Parathyroid adenoma (tissue), 2 donors: ENCODE results near the gene FRMD8.

Source experiments
- H2AFZ ChIP-seq: fragments of 300-600 bp; sonication (generic); one replicate; pipeline ENCODE4 v1.7.0; 2017; ENCODE audit warnings: antibody characterized with exemption, mild to moderate bottlenecking
- H3K27ac ChIP-seq: fragments of 300-600 bp; sonication (generic); one replicate; pipeline ENCODE4 v1.7.0; 2017
- H3K27me3 ChIP-seq: fragments of 300-600 bp; sonication (generic); one replicate; pipeline ENCODE4 v1.7.0; 2017; ENCODE audit warnings: low read length; ENCODE audit not compliant: control insufficient read depth, insufficient read depth
- H3K36me3 ChIP-seq: fragments of 300-600 bp; sonication (generic); one replicate; pipeline ENCODE4 v1.7.0; 2017; ENCODE audit warnings: low read length; ENCODE audit not compliant: control insufficient read depth, insufficient read depth
- H3K4me1 ChIP-seq: fragments of 300-600 bp; sonication (generic); one replicate; pipeline ENCODE4 v1.7.0; 2017; ENCODE audit warnings: control low read depth
- H3K4me2 ChIP-seq: fragments of 300-600 bp; sonication (generic); one replicate; pipeline ENCODE4 v1.7.0; 2017; ENCODE audit warnings: low read length
- H3K4me3 ChIP-seq: fragments of 300-600 bp; sonication (generic); one replicate; pipeline ENCODE4 v1.7.0; 2017; ENCODE audit warnings: low read depth, low read length
- H3K79me2 ChIP-seq: fragments of 300-600 bp; sonication (generic); one replicate; pipeline ENCODE4 v1.7.0; 2017; ENCODE audit warnings: control low read depth
- H3K9ac ChIP-seq: fragments of 300-600 bp; sonication (generic); one replicate; pipeline ENCODE4 v1.7.0; 2017; ENCODE audit warnings: mild to moderate bottlenecking
- H3K9me3 ChIP-seq: fragments of 300-600 bp; sonication (generic); one replicate; pipeline ENCODE4 v1.7.0; 2017; ENCODE audit warnings: low read length; ENCODE audit not compliant: control insufficient read depth
- CTCF ChIP-seq: fragments of 300-600 bp; sonication (generic); IDR thresholded peaks from one replicate; pipeline ENCODE4 v1.7.0; 2017; ENCODE audit warnings: antibody characterized with exemption, mild to moderate bottlenecking
- donor health status: primary hyperparathyroidism.

The FRMD8 gene

GRCh38 chr11:65378208-65378927 is 8.1 kb upstream of the FRMD8 start:
- no peak for TF ChIP-seq CTCF
- Histone ChIP-seq H3K9ac (no peak overlapping the region), H3K36me3 (no peaks in the 10 kb centered on the region), H3K79me2 (peaks cover 2% of the 10 kb centered on the region), H3K9me3 (no peaks in the 10 kb centered on the region), H3K4me2 (no peak overlapping the region), H3K27ac (no peak overlapping the region), H3K4me3 (no peak overlapping the region), H3K27me3 (no peaks in the 10 kb centered on the region), H2AFZ (no peak overlapping the region), H3K4me1 (peaks cover 7% of the 10 kb centered on the region)

- no peaks in the 10 kb centered on the region for H3K9me3 ChIP-seq
- peaks cover 2% of the 10 kb centered on the region for H3K79me2 ChIP-seq
- H2AFZ ChIP-seq = no peak overlapping the region
- no peak overlapping the region for H3K4me2 ChIP-seq
- no peak for TF ChIP-seq CTCF
- no peak overlapping the region for H3K27ac ChIP-seq
- no peak overlapping the region for H3K9ac ChIP-seq
- H3K36me3 ChIP-seq = no peaks in the 10 kb centered on the region
- no peak overlapping the region for H3K4me3 ChIP-seq
- peaks cover 7% of the 10 kb centered on the region for H3K4me1 ChIP-seq
- no peaks in the 10 kb centered on the region for H3K27me3 ChIP-seq
Observed at GRCh38 chr11:65378928-65379638, 7.4 kb upstream of the FRMD8 start.

GRCh38 chr11:65379698-65380459 is 6.6 kb upstream of the FRMD8 start:
- peaks cover 7% of the 10 kb centered on the region for H3K4me1 ChIP-seq
- H3K27me3 ChIP-seq = no peaks in the 10 kb centered on the region
- no peak overlapping the region for H3K4me2 ChIP-seq
- no peaks in the 10 kb centered on the region for H3K36me3 ChIP-seq
- no peaks in the 10 kb centered on the region for H3K9me3 ChIP-seq
- peaks cover 2% of the 10 kb centered on the region for H3K79me2 ChIP-seq
- TF ChIP-seq CTCF = no peak
- H3K9ac ChIP-seq = no peak overlapping the region
- H3K27ac ChIP-seq = no peak overlapping the region
- H3K4me3 ChIP-seq = no peak overlapping the region
- no peak overlapping the region for H2AFZ ChIP-seq

GRCh38 chr11:65380460-65381119 is 5.8 kb upstream of the FRMD8 start:
- Histone ChIP-seq H3K4me2 (no peak overlapping the region), H3K27ac (peak overlapping the region; percentile 98), H3K27me3 (no peaks in the 10 kb centered on the region), H3K4me1 (peaks cover 7% of the 10 kb centered on the region), H3K4me3 (no peak overlapping the region), H3K79me2 (peaks cover 2% of the 10 kb centered on the region), H3K36me3 (no peaks in the 10 kb centered on the region), H2AFZ (no peak overlapping the region), H3K9ac (no peak overlapping the region), H3K9me3 (no peaks in the 10 kb centered on the region)
- no peak for TF ChIP-seq CTCF
